Panc1 (cell line): ENCODE results near the gene RASSF8.

ENCODE experiments used
- TF ChIP-seq, protein P1 (sequence below), 2 experiments: IDR thresholded peaks; 2 replicates each; pipeline ENCODE4 v1.6.1; 2011 to 2012; ENCODE audit warnings: low read depth in 2 of 2, control low read depth in 1 of 2, low read length in 1 of 2, mild to moderate bottlenecking in 1 of 2, moderate library complexity in 1 of 2; ENCODE audit not compliant: insufficient read depth in 1 of 2
- TF ChIP-seq, protein P2 (sequence below): fragments of 450-650 bp; IDR thresholded peaks from 2 replicates; pipeline ENCODE4 v1.5.1; 2017; ENCODE audit warnings: mild to moderate bottlenecking

DNA sequence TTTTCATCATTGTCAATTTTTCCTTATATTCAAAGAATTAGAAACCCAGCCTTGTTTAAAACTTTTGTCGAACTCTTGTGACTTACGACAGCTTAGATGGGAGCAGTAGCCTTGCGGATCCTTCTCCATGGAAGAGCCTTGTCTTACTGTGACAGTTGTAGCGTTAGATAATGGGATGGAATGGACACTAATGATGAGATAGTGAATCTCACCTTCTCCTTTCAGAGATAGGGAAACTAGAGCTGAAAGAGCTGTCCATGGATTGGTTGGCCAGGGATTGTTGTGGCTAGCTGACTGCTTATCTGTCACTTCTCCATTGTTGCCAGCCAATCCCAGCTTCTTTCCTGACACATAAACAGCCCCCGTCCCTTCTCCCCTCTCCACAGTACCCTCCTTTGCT, 107.0 kb downstream of the RASSF8 start:
- TF ChIP-seq, protein P1, sequence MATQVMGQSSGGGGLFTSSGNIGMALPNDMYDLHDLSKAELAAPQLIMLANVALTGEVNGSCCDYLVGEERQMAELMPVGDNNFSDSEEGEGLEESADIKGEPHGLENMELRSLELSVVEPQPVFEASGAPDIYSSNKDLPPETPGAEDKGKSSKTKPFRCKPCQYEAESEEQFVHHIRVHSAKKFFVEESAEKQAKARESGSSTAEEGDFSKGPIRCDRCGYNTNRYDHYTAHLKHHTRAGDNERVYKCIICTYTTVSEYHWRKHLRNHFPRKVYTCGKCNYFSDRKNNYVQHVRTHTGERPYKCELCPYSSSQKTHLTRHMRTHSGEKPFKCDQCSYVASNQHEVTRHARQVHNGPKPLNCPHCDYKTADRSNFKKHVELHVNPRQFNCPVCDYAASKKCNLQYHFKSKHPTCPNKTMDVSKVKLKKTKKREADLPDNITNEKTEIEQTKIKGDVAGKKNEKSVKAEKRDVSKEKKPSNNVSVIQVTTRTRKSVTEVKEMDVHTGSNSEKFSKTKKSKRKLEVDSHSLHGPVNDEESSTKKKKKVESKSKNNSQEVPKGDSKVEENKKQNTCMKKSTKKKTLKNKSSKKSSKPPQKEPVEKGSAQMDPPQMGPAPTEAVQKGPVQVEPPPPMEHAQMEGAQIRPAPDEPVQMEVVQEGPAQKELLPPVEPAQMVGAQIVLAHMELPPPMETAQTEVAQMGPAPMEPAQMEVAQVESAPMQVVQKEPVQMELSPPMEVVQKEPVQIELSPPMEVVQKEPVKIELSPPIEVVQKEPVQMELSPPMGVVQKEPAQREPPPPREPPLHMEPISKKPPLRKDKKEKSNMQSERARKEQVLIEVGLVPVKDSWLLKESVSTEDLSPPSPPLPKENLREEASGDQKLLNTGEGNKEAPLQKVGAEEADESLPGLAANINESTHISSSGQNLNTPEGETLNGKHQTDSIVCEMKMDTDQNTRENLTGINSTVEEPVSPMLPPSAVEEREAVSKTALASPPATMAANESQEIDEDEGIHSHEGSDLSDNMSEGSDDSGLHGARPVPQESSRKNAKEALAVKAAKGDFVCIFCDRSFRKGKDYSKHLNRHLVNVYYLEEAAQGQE (IDR thresholded peaks at IDR 0.05; ENCODE audit: insufficient read depth in 1 of 2, low read depth in 2 of 2, low read length in 1 of 2) = no peak
- TF ChIP-seq, protein P2, sequence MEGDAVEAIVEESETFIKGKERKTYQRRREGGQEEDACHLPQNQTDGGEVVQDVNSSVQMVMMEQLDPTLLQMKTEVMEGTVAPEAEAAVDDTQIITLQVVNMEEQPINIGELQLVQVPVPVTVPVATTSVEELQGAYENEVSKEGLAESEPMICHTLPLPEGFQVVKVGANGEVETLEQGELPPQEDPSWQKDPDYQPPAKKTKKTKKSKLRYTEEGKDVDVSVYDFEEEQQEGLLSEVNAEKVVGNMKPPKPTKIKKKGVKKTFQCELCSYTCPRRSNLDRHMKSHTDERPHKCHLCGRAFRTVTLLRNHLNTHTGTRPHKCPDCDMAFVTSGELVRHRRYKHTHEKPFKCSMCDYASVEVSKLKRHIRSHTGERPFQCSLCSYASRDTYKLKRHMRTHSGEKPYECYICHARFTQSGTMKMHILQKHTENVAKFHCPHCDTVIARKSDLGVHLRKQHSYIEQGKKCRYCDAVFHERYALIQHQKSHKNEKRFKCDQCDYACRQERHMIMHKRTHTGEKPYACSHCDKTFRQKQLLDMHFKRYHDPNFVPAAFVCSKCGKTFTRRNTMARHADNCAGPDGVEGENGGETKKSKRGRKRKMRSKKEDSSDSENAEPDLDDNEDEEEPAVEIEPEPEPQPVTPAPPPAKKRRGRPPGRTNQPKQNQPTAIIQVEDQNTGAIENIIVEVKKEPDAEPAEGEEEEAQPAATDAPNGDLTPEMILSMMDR = no peak
